Measurements from ENCODE around the gene NCOA3.
A peak's percentile ranks its signal among the peaks of the same experiment; 100 is the strongest.
"Not testable (repeated sequence)": the region's sequence is repeated elsewhere in the genome, so short reads cannot be mapped to it uniquely, and the experiment has no call there.

The NCOA3 gene

DNA sequence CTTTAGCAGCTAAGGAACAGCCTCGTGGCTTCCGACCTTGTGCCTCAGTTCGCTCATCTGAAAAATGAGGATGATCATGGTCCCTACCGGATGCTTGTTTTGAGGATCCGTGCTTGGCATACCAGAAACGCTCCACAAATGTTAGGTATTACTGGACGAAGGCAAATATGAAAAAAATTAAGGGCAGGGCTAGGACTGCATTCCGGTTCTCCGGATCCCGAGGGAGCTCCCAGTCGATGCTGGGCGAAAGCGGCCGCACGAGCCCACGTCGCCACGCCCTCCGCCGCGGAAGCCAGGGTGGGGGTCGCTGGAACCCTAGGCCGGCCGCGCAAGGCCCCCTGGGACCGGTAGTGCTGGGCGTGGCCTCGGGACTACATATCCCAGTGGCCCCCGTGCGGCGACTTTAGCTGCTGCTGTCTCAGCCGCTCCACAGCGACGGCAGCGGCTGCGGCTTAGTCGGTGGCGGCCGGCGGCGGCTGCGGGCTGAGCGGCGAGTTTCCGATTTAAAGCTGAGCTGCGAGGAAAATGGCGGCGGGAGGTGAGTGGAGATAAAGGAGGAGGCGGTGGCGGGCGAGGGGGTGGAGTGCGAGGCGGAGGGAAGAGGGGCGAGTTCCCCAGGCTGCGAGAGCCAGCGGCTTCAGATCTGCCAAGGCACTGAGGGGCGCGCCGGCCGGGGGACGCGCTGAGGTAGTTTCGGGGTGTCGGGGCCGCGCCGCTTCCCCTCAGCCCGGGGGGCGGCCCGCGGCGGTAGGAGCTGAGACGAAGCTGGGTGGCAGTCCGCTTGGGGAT, at the start of gene NCOA3:
TSS of gene NCOA3 (plus strand) at position 406 of the 789 bp plus-strand sequence. CDS start 120,361 bp downstream, outside the sequence.
- DNase-seq = peak; percentile 91

DNA sequence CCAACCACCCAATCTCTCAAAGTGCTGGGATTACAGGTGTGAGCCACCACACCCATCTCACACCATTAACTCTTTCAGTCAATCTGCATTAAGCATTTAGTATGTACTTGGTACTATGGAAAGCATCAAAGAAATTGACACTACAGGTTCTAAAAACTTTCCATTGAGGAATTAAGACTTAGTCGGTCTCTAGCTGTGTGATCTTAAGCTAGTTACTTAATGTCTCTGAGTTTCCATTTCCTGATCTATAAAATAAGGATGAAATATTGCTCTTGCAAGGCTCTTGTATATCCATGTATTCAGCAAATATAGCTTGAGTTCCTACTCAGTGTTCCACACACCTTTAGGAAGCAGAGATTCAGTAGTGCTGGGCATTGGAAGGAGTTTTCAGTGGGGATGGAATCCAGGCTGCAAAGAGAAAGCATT, 48.9 kb upstream of the NCOA3 start:
- DNase-seq = no peak

DNA sequence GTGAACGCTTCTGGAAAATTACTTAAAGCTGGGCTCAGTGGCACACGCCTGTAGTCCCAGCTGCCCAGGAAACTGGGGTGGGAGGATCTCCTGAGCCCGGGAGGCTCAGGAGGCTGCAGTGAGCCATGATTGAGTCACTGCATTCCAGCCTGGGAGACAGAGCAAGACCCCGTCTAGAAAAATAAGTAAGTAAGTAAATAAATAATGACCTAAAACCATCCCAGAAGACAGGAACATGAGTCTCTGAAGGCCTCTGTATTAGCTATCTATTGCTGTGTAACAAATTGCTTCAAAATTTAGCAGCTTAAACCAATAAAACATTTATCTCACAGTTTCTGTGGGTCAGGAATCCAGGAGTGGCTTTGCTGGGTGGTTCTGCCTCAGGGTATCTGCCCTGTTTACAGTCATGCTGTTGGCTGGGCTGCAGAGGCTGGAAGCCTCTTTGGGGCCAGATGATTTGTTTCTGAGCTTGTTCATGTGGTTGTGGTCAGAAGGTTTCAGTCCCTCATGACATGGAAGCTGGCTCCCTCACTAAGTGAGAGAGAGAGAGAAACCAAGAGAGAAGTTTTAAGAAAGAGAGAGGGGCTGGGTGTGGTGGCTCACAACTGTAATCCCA, 48.4 kb upstream of the NCOA3 start:
- DNase-seq = no peak

DNA sequence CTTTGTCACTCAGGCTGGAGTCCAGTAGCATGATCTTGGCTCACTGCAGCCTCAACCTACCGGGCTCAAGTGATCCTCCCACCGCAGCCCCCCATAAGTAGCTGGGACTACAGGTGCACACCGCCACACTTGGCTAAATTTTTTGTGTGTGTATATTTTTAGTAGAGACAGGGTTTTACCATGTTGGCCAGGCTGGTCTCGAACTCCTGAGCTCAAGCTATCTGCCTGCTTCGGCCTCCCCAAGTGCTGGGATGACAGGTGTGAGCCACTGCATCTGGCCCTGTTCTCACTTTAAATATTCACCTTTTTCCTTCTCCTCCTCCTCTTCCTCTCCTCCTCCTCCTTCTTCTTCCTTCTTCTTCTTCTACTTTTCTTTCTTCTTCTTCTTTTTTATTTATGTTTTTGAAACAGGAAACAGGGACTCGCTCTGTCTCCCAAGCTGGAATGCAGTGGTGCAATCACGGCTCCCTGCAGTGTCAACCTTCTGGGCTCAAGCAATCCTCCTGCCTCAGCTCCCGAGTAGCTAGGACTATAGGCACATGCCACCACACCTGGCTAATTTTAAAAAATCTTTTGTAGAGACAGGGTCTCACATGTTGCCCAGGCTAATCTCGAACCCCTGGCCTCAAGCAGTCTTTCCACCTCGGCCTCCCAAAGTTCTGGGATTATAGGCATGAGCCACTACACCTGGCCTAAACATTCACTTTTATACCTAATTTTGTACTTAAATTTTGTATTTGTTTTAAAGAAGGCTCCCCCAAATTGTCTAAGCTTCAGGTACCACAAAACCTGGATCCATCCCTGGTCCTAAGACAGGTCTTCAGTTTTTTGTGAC, 47.2 kb upstream of the NCOA3 start:
- DNase-seq = no peak

DNA sequence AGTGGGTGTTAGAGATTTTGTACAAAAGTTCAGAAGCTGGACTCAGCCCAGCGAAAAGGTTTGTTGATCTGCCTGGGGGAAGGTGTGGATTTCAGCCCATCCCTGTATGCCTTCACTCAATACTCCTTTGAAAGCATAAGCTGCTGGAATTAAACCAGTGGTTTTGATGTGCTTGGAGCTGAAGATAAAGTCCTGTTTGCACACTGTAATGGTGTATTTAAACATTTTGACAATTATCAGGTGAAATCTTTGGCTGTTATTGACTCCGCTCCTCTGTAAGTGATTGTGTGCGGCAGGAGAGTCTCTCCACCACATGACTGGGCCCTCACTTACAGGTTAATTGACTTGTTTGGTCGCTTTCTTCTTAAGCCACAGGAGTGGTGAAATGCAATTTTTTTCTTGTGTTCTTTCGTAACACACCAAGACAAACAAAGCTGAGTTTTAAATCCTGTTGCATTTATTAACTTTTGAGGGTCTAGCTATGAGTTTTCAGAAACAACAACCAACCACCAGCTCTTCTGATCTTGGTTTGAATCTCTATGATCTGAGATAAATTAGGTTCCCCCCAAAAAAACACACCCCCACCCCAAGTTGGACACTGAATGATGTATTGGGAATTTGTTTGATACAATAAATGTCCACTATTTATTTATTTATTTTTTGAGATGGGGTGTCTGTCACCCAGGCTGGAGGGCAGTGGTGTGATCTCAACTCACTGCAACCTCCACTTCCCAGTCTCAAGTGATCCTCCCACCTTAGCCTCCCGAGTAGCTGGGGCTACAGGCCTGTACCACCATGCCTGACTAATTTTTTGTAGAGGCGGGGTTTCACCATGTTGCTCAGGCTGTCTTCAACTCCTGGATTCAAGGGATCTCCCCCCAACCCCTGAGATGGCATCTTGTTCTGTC, 46.3 kb upstream of the NCOA3 start:
- DNase-seq = no peak

DNA sequence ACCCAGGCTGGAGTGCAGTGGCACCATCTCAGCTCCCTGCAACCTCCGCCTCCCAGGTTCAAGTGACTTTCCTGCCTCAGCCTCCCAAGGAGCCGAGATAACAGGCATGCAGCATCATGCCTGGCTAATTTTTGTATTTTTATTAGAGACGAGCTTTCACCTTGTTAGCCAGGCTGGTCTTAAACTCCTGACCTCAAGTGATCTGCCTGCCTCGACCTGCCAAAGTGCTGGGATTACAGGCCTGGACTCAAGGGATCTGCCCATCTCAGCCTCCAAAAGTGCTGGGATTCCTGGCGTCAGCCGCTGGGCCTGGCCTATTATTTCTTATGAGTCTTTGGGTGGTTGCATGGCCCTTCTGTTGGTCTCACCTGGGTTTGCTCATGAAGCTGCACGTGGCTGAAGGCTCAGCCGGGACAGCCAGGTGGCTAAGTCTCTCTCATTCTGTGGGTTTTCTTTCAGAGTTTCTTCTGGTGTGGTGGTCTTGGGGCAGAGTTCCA, 45.6 kb upstream of the NCOA3 start:
- DNase-seq = no peak

DNA sequence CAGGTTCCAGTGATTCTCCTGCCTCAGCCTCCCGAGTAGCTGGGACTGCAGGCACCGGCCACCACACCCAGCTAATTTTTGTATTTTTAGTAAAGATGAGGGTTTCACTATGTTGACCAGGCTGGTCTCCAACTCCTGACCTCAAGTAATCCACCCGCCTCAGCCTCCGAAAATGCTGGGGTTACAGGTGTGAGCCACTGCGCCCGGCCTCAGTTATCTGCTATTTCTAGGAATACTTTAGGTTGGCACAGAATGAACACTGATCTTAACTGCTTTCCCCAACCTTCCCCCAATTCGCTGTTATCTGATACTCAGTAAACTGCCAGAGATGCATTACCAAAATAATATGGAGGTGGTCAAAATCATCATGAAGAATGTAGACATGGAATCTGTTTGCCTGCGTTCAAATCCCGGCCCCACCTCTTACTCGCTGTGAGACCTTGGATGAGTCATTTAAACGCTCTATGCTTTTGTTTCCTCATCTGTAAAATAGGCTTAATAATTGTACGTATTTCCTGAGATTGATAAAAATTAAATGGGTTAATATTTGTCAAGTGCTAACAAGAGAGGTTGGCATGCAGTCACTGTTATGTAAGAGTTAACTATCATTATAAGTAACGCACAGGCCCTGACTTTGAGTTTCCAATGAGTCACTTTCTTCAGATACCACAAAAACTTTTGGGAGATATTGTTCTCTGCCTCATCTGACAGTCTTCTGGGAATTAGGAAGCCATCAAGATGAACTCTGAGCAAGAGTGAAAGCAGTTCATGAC, 44.5 kb upstream of the NCOA3 start:
- no peak for DNase-seq

DNA sequence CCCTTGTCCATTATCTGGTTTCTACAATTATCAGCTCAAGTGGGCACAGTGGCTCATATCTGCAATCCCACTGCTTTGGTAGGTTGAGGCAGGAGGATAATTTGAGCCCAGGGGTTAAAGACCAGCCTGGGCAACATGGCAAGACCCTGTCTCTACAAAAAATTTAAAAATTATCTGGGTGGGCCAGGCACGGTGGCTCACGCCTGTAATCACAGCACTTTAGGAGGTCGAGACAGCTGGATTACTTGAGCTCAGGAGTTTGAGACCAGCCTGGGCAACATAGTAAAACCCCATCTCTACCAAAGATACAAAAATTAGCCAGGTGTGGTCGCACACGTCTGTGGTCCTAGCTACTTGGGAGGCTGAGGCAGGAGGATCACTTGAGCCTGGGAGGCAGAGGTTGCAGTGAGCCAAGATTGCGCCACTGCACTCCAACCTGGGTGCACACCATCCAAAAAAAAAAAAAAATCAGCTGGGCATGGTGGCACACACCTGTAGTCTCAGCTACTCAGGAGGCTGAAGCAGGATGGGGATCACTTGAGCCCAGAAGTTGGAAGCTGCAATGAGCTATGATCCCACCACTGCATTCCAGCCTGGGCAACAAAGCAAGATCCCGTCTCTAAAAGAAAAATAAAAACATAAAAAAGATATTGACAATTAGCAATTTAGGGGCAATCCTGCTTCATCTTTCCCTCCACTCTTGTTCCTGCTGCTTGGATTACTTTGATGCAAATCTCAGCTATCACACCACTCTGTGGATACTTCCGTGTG, 43.2 kb upstream of the NCOA3 start:
- DNase-seq = not testable (repeated sequence)

DNA sequence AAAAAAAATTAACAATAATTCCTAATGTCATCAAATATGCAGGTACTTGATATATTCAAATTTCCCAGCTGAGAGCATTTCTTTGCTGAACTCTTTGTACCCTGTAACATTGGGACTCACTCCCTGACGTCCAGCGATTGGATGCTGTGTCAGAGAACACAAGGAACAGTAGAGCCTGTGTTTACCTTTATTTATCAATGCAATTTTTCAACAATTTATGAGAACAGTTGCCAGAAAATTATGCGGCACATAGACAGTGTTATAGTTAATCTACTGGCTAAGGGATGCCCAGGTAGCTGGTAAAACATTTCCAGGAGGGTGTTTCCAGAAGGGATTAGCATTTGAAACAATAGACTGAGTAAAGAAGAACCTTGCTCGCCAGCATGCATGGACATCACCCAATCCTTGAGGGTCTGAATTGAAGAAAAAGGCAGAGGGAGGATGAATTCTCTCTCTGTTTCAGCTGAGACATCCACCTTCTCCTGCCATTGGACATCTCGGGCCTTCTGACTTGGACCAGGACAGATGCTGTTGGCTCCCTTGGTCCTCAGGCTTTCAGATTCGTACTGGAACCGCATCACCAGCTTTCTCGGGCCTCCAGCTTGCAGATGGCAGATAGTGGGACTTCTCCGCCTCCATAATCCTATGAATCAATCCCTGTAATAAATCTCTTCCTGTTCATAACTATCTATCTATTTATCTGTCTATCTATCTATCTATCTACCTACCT, 42.2 kb upstream of the NCOA3 start:
- no peak for DNase-seq

DNA sequence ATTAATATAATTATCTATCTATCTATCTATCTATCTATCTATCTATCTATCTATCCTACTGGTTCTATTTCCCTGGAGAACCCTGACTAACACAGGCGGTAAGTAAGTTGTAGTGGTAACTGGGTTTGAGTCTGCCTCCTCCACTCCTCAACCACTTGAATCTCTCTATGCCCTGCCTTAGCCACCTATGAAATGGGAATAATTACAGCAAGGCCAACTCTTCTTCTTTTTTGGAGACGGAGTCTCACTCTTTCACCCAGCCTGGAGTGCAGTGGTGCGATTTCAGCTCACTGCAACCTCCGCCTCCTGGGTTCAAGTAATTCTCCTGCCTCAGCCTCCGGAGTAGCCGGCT, 41.0 kb upstream of the NCOA3 start:
- DNase-seq = not testable (repeated sequence)

DNA sequence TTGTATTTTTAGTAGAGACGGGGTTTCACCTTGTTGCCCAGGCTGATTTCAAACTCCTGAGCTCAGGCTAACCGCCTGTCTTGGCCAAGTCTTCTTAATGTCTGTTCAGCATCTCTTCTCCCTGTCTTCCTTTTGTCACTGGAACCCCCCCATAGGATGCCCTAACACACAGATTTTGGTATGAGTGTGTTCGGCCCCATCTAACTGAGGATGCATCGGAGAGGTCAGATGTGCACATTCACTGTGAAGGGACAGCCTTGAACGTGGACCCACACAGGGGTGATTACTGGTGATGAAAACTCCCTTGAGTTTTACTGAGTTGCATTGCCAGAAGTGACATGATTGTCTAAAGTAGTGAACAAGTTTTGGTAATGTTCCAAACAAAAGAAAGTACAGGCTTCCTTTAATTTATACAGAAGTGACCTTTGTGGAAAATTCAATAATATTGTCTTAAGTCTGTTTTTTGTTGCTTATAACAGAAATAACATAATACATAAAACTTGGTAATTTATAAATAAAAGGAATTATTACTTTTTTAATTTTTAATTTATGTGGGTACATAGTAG, 40.5 kb upstream of the NCOA3 start:
- DNase-seq = no peak

DNA sequence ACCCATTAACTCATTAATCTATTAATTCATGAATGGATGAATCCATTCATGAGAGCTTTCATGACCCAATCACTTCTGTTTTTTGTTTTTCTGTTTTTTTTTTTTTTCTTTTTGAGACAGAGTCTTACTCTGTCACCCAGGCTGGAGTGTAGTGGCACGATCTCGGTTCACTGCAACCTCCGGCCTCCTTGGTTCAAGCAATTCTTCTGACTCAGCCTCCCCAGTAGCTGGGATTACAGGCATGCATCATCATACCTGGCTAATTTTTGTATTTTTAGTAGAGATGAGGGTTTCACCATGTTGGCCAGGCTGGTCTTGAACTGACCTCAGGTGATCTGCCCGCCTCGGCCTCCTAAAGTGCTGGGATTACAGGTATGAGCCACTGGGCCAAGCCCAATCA, 39.8 kb upstream of the NCOA3 start:
- DNase-seq = not testable (repeated sequence)

DNA sequence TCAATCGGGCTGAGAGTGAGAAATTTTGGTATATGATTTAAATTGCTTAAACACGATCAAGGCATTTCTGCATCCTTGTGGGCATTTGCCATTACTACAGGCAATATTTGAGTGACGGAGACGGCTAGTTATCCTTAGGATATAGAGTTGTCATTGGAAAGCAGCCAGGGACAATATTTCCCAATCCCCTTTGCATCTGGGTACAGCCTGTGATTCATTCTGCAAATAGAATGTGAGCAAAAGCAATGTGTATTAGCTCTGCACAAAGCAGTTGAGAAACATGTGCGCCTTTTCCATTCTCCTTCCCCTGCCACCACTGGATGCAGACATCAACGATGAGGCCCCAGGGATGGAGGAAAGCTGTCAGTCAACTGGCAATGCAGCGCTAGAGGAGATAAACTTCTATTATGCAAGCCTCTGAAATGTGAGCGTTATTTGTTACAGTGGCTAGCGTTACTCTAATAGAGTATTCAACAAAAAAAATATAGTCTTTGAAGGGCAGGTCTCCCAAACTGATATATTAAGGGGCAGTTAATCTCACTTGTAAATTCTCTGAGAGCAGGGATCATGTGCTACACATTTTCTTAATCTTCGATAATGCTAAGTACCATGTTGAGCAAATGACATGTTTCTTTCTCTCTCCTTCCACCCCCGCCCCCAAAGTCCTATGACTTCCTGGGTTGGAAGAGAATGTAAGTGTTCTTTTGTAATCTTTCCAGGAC, 37.1 kb upstream of the NCOA3 start:
- DNase-seq = no peak

DNA sequence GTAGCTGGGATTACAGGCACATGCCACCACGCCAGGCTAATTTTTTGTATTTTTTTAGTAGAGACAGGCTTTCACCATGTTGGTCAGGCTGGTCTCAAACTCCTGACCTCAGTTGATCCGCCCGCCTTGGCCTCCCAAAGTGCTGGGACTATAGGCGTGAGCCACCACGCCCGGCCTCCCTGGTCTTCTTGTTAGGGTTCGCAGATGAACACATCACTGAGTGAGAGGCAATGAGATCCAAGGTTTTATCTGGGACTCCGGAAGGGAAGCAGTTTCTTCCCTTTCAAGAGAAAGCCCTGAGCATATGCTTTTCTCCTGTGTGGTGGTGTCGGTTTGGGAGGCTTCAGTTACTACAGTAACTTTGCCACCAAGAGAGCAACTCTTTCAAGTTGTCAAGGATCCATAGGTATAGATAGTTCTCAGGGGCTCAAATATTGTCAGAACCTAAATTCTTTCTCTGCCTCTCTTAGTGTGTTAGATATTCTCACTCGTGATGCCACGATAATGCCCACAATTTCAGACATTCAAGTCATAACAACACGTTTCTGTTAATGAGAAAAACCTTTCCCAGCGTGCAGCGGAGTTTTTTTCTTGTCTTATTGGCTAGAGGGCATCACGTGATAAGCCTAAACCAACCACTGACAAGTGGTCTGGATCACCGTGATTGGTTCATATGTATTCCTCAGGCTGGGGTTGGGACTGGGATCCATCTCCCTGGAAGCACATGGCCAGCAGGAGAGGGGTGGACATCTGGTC, 36.2 kb upstream of the NCOA3 start:
- DNase-seq = no peak

DNA sequence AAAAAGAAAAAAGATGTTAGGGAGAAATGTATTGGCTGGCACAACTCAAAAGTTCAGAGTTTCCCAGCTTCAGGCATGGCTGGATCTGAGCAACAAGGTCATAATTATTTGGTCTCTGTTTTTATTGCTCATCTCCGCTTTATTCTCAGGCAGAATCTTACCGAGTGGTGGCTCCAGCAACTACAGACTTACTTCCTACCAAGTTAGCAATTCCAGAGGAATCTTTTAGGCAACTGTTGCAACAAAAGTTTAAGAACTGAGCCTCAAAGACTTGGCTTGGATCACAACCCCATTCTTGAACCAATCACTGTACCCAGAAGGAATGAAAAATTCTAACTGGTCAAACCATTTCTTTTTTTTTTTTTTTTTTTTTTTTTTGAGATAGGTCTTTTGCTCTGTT, 35.5 kb upstream of the NCOA3 start:
- DNase-seq = no peak

DNA sequence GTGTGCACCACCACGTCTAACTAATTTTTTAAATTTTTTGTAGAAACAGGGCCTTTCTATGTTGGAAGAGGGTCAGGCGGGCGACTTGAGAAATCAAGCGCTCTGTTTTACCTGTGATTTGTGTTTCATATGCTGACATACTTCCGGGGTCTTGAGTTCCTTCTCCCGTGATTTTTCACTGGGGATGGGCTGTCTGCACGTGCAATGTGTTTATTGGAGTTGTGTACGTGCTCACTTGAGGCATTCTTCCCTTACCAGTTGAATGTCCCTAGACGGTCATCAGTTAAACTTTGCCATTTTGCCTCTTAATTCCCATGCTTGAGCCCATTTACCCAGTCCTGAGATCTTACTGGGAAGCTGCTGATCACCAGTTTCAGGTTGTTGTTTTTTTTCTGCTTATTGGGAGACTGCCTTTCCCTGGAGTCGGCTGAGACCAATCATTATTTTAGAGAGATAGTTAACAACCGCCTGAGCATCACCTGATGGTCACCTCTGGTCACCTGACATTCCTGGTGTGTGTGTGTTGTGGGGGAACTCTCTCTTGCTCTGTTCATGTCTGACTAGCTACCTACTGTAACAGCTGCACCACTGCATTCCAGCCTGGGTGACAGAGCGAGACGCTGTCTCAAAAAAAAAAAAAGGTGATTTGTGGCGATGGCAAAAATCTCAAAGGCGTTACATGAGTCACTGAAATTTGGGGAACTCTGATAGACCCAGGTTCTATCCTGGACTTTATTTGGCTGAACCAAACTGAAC, 34.8 kb upstream of the NCOA3 start:
- DNase-seq = no peak

DNA sequence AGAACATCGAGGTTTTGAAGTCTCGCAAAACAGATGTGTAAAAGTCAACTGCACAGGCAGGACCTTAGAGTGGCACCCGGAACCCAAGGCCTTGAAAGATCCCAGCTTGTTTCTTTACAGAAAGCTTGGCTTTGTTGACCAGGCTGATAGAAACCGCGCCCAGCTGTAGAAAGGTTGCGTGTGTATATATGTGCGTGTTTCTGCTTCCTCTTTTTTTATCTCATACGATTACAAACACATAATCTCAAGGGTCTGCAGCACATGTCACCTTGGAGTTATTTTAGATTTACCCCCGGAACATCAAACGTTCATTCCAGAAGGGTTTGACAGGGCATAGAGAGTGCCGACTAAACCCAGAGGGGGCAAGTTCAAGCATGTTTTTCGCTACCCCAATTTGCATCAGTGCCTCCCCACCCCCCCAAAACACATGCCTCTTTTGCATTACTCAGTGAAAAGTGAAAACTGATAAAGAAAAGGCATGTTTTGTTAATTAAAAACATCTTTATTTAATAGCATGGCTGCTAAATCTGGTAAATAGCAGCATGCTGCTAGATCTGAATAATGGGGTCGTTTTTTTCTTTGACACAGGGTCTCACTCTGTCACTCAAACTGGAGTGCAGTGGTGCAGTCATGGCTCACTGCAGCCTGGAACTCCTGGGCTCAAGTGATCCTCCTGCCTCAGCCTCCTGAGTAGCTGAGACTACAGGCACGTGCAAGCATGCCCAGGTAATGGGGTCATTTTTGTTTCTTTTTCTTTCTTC, 33.2 kb upstream of the NCOA3 start:
- peak in 1 of 2 donors; percentile 11 for DNase-seq

Data from CD4-positive, alpha-beta T cell treated with Interferon alpha-2 for 1 hour (primary cell).